Hematopoietic multipotent progenitor cell treated with erythropoietin and hydrocortisone succinate and interleukin-3 and kit ligand, for 4 days (in vitro differentiated cells): ENCODE results near the gene ABCD1.
"Not testable (repeated sequence)": the region's sequence is repeated elsewhere in the genome, so short reads cannot be mapped to it uniquely, and the experiment has no call there.

ENCODE experiments used
- DNase-seq: peaks from one replicate; pipeline ENCODE4 v3.0.0-alpha.2; 2015

The ABCD1 gene

GRCh38 chrX:153724252-153725038, at the start of gene ABCD1, which contains the start of gene BCAP31:
Gene ABCD1, plus strand, starts transcription at chrX:153724856. Its CDS starts 411 bp downstream, at chrX:153725267.
Gene BCAP31, minus strand, starts transcription at chrX:153724387. Its CDS starts 1,143 bp downstream, at chrX:153723244.
- DNase-seq: peak; percentile 93

- no peak for DNase-seq
These were observed 43.5 kb upstream of the ABCD1 start for GRCh38 chrX:153681175-153681574.

GRCh38 chrX:153683486-153683885, 41.2 kb upstream of the ABCD1 start:
- not testable (repeated sequence) for DNase-seq

- no peak for DNase-seq
These were observed 40.0 kb upstream of the ABCD1 start for GRCh38 chrX:153684467-153685155.

- no peak for DNase-seq
These were observed 39.5 kb upstream of the ABCD1 start for GRCh38 chrX:153685156-153685536.

GRCh38 chrX:153685751-153686696, 38.6 kb upstream of the ABCD1 start:
- no peak for DNase-seq

- DNase-seq: no peak
These were observed 37.9 kb upstream of the ABCD1 start for GRCh38 chrX:153686711-153687110.

- DNase-seq: peak; percentile 57
These were observed 37.3 kb upstream of the ABCD1 start, which contains the start of gene SLC6A8 for GRCh38 chrX:153687121-153688039. Gene SLC6A8, plus strand, starts transcription at chrX:153687926. Its CDS starts 649 bp downstream, at chrX:153688575.

- DNase-seq: no peak
These were observed 36.6 kb upstream of the ABCD1 start for GRCh38 chrX:153688071-153688470.

GRCh38 chrX:153688506-153688905, 36.1 kb upstream of the ABCD1 start:
- DNase-seq: no peak

- DNase-seq: no peak
These were observed 35.6 kb upstream of the ABCD1 start for GRCh38 chrX:153688911-153689590.

GRCh38 chrX:153689654-153690465, 34.8 kb upstream of the ABCD1 start:
- DNase-seq: peak; percentile 67

GRCh38 chrX:153690466-153690865, 34.2 kb upstream of the ABCD1 start:
- DNase-seq: no peak

GRCh38 chrX:153691032-153691827, 33.4 kb upstream of the ABCD1 start:
- not testable (repeated sequence) for DNase-seq

GRCh38 chrX:153692003-153692402, 32.7 kb upstream of the ABCD1 start:
- no peak for DNase-seq

GRCh38 chrX:153692611-153693156, 32.0 kb upstream of the ABCD1 start:
- DNase-seq: no peak

GRCh38 chrX:153693216-153694086, 31.2 kb upstream of the ABCD1 start:
- DNase-seq: no peak

GRCh38 chrX:153694256-153694655, 30.4 kb upstream of the ABCD1 start:
- not testable (repeated sequence) for DNase-seq
